H9 (cell line): ENCODE data around the gene FOLR2. TPM values are rescaled to one million over a fixed set of nuclear protein-coding genes. Genes with fewer than 3 reads are reported as not detected.

Experiments
- DNase-seq: peaks from one replicate; pipeline ENCODE4 v3.0.0-alpha.2; 2017
- H2AFZ ChIP-seq: one replicate; pipeline ENCODE4 v1.6.1; 2013; ENCODE audit warnings: mild to moderate bottlenecking, low read length, control low read depth, moderate library complexity
- H2AK5ac ChIP-seq: 2 replicates; pipeline ENCODE4 v1.6.1; 2013; ENCODE audit warnings: low read length, control low read depth, mixed read lengths; ENCODE audit not compliant: insufficient read length
- H2BK120ac ChIP-seq: one replicate; pipeline ENCODE4 v1.6.1; 2013; ENCODE audit warnings: low read depth, mild to moderate bottlenecking, low read length, control low read depth, inconsistent platforms; ENCODE audit not compliant: poor library complexity, severe bottlenecking
- H2BK12ac ChIP-seq: 2 replicates; pipeline ENCODE4 v1.6.1; 2013; ENCODE audit warnings: low read length, control low read depth, mixed read lengths, low read depth; ENCODE audit not compliant: insufficient read length
- H2BK15ac ChIP-seq: 2 replicates; pipeline ENCODE4 v1.6.1; 2013; ENCODE audit warnings: low read depth, low read length, control low read depth
- H2BK20ac ChIP-seq: one replicate; pipeline ENCODE4 v1.6.1; 2013; ENCODE audit warnings: low read depth, mild to moderate bottlenecking, low read length, control low read depth, inconsistent platforms; ENCODE audit not compliant: poor library complexity, severe bottlenecking
- H2BK5ac ChIP-seq: 2 replicates; pipeline ENCODE4 v1.6.1; 2013; ENCODE audit warnings: low read length, control low read depth, mixed read lengths; ENCODE audit not compliant: insufficient read length
- H3K14ac ChIP-seq: 2 replicates; pipeline ENCODE4 v1.6.1; 2013; ENCODE audit warnings: low read length, control low read depth; ENCODE audit not compliant: insufficient read depth
- H3K18ac ChIP-seq: 2 replicates; pipeline ENCODE4 v1.6.1; 2013; ENCODE audit warnings: low read depth, mild to moderate bottlenecking, mixed read lengths, low read length, control low read depth; ENCODE audit not compliant: insufficient read length
- H3K23ac ChIP-seq: 2 replicates; pipeline ENCODE4 v1.6.1; 2013; ENCODE audit warnings: low read length, control low read depth, mixed read lengths, low read depth; ENCODE audit not compliant: insufficient read length
- H3K23me2 ChIP-seq: 2 replicates; pipeline ENCODE4 v1.6.1; 2013; ENCODE audit warnings: low read depth, mild to moderate bottlenecking, mixed read lengths, low read length, control low read depth; ENCODE audit not compliant: insufficient read length, poor library complexity, severe bottlenecking
- H3K27ac ChIP-seq: 2 replicates; pipeline ENCODE4 v1.5.1; 2013; ENCODE audit warnings: low read length, control low read depth, mixed read lengths, low read depth; ENCODE audit not compliant: insufficient read length
- H3K27me3 ChIP-seq: 2 replicates; pipeline ENCODE4 v1.6.1; 2013; ENCODE audit warnings: low read length, control low read depth, inconsistent platforms; ENCODE audit not compliant: insufficient read depth
- H3K4ac ChIP-seq: 2 replicates; pipeline ENCODE4 v1.6.1; 2013; ENCODE audit warnings: low read depth, mild to moderate bottlenecking, control low read depth, inconsistent platforms, low read length, moderate library complexity
- H3K4me1 ChIP-seq: 2 replicates; pipeline ENCODE4 v1.6.1; 2013; ENCODE audit warnings: low read length, control low read depth, inconsistent platforms; ENCODE audit not compliant: insufficient read depth
- H3K4me2 ChIP-seq: 2 replicates; pipeline ENCODE4 v1.6.1; 2013; ENCODE audit warnings: low read length, control low read depth, mixed read lengths; ENCODE audit not compliant: insufficient read length, insufficient read depth
- H3K56ac ChIP-seq: 2 replicates; pipeline ENCODE4 v1.6.1; 2013; ENCODE audit warnings: low read depth, mild to moderate bottlenecking, mixed read lengths, low read length, control low read depth; ENCODE audit not compliant: insufficient read length
- H3K79me1 ChIP-seq: 2 replicates; pipeline ENCODE4 v1.6.1; 2013; ENCODE audit warnings: low read depth, mild to moderate bottlenecking, moderate library complexity, low read length, control low read depth, inconsistent platforms; ENCODE audit not compliant: insufficient read depth, poor library complexity, severe bottlenecking
- H3K79me2 ChIP-seq: 2 replicates; pipeline ENCODE4 v1.6.1; 2013; ENCODE audit warnings: low read length, control low read depth, inconsistent platforms; ENCODE audit not compliant: insufficient read depth
- H3K9ac ChIP-seq: 2 replicates; pipeline ENCODE4 v1.6.1; 2013; ENCODE audit warnings: low read length, control low read depth, mixed read lengths; ENCODE audit not compliant: insufficient read length; ENCODE audit errors: extremely low read depth
- H3K9me3 ChIP-seq: one replicate; pipeline ENCODE4 v1.6.1; 2013; ENCODE audit warnings: low read depth, low read length, inconsistent platforms; ENCODE audit not compliant: control insufficient read depth
- H3T11ph ChIP-seq: one replicate; pipeline ENCODE4 v1.6.1; 2013; ENCODE audit warnings: mild to moderate bottlenecking, low read length, control low read depth, inconsistent platforms
- H4K20me1 ChIP-seq: one replicate; pipeline ENCODE4 v1.6.1; 2013; ENCODE audit not compliant: control insufficient read depth, insufficient read length, insufficient read depth
- H4K5ac ChIP-seq: 2 replicates; pipeline ENCODE4 v1.6.1; 2013; ENCODE audit warnings: low read depth, mild to moderate bottlenecking, mixed read lengths, low read length, control low read depth; ENCODE audit not compliant: insufficient read length
- H4K8ac ChIP-seq: replicated peaks from 2 replicates; pipeline ENCODE4 v1.6.1; 2013; ENCODE audit warnings: low read length, control low read depth, mixed read lengths, low read depth; ENCODE audit not compliant: insufficient read length
- H4K91ac ChIP-seq: 2 replicates; pipeline ENCODE4 v1.6.1; 2013; ENCODE audit warnings: low read depth, mild to moderate bottlenecking, moderate library complexity, mixed read lengths, low read length, control low read depth; ENCODE audit not compliant: insufficient read length
- H3K27ac Mint-ChIP-seq, 3 experiments: 2 replicates in 2 of 3; 3 replicates in 1 of 3; pipeline ENCODE4 v1.8.0; 2020 to 2021; ENCODE audit warnings: mixed read lengths in 3 of 3, mild to moderate bottlenecking in 1 of 3, moderate library complexity in 1 of 3
- H3K27me3 Mint-ChIP-seq: 2 replicates; pipeline ENCODE4 v1.8.0; 2021; ENCODE audit warnings: low read depth, mild to moderate bottlenecking, moderate library complexity, mixed read lengths
- H3K36me3 Mint-ChIP-seq, 3 experiments: 2 replicates in 2 of 3; 3 replicates in 1 of 3; pipeline ENCODE4 v1.8.0; 2020 to 2021; ENCODE audit warnings: low read depth in 3 of 3, mixed read lengths in 3 of 3; ENCODE audit not compliant: insufficient read depth in 1 of 3
- H3K4me1 Mint-ChIP-seq, 2 experiments: 2 replicates each; pipeline ENCODE4 v1.8.0; 2020; ENCODE audit warnings: mixed read lengths in 2 of 2
- H3K4me3 Mint-ChIP-seq, 2 experiments: 2 replicates in 1 of 2; 3 replicates in 1 of 2; pipeline ENCODE4 v1.8.0; 2020 to 2021; ENCODE audit warnings: mild to moderate bottlenecking in 2 of 2, mixed read lengths in 2 of 2, moderate library complexity in 1 of 2
- H3K9me3 Mint-ChIP-seq, 2 experiments: 2 replicates in 1 of 2; 3 replicates in 1 of 2; pipeline ENCODE4 v1.8.0; 2020; ENCODE audit warnings: mild to moderate bottlenecking in 2 of 2, mixed read lengths in 2 of 2, moderate library complexity in 1 of 2
- CTCF ChIP-seq: fragments of 200-600 bp; sonication (generic); conservative IDR thresholded peaks from 3 replicates; pipeline ENCODE4 v1.8.0; 2021; ENCODE audit warnings: antibody characterized with exemption, mild to moderate bottlenecking
- WGBS: extraction: QIAGEN DNeasy Blood & Tissue Kit; methylation state at CpG from one replicate; pipeline ENCODE4 v1.1.7; 2013; ENCODE audit warnings: missing lambda C conversion rate, low lambda C conversion rate, mixed read lengths; ENCODE audit not compliant: insufficient read length; ENCODE audit errors: extremely low coverage; 5-methylcytosine and 5-hydroxymethylcytosine counted together
- total RNA-seq: library from RNA; stranded (reverse); gene quantifications from 2 replicates; pipeline ENCODE4 v1.2.1, GENCODE V29; 2021

FOLR2 gene
- total RNA-seq, 1 experiment from 2014 or later: not detected

GRCh38 chr11:72225411-72225951 is 8.9 kb downstream of the FOLR2 start:
- Histone ChIP-seq H4K91ac (no peak overlapping the region), H2BK12ac (no peak overlapping the region), H4K8ac (no peak overlapping the region), H3K4me1 (peaks cover 2% of the 10 kb centered on the region; the same call in 1 of the 2 replicates), H4K20me1 (peaks cover 2% of the 10 kb centered on the region), H2BK20ac (no peak overlapping the region), H2AFZ (no peak overlapping the region), H3K14ac (0 out of 2 replicates have a peak overlapping the region, but pooled peaks have one; percentile 4), H3K4me2 (peak overlapping the region; percentile 78), H3K23ac (no peak overlapping the region), H2BK120ac (no peak overlapping the region), H3K27me3 (no peaks in the 10 kb centered on the region), H2BK5ac (no peak overlapping the region), H3K27ac (no peak overlapping the region), H3K18ac (no peak overlapping the region), H3K56ac (no peak overlapping the region), H4K5ac (no peak overlapping the region), H3K9ac (peak overlapping the region; percentile 25), H2BK15ac (no peak overlapping the region), H3K4ac (no peak overlapping the region), H3K9me3 (no peaks in the 10 kb centered on the region), H3T11ph (no peak overlapping the region), H3K23me2 (peaks cover 16% of the 10 kb centered on the region), H3K79me1 (peaks cover 3% of the 10 kb centered on the region), H3K79me2 (peaks cover 4% of the 10 kb centered on the region; the same call in 1 of the 2 replicates), H2AK5ac (no peak overlapping the region)
- H3K27ac Mint-ChIP-seq: peak overlapping the region in 1 of 3 experiments; percentile 88; a peak in 3 of 7 replicates
- peaks cover 15 to 44% (median 40%) of the 10 kb centered on the region in 3 experiments; a peak in 6 of 7 replicates for H3K36me3 Mint-ChIP-seq
- peak; percentile 29 for DNase-seq
- peaks cover 27 to 38% of the 10 kb centered on the region in 2 experiments for H3K4me1 Mint-ChIP-seq
- peak overlapping the region; percentile 89 to 95 for H3K4me3 Mint-ChIP-seq
- H3K9me3 Mint-ChIP-seq: no peaks in the 10 kb centered on the region
- peaks cover 4% of the 10 kb centered on the region for H3K27me3 Mint-ChIP-seq
- no CpG with 5 or more reads among the region's 11 CpGs for WGBS
- TF ChIP-seq CTCF: no peak
